Ovary (tissue), 9 donors: ENCODE results near the gene SRSF10. TPM values are rescaled to one million over a fixed set of nuclear protein-coding genes. Genes with fewer than 3 reads are reported as not detected.

Experiments used
- DNase-seq, 5 donors: peaks; one replicate each; pipeline ENCODE4 v3.0.0-alpha.2; 2019 to 2020
- H3K27ac ChIP-seq, 2 donors: fragments of 200-600 bp; one replicate each; pipeline versions ENCODE4 v1.5.1 to v1.8.0; 2019 to 2022
- H3K27me3 ChIP-seq: fragments of 200-600 bp; one replicate; pipeline ENCODE4 v1.8.0; 2022
- H3K36me3 ChIP-seq: fragments of 200-600 bp; sonication (generic); one replicate; pipeline ENCODE4 v1.5.1; 2019
- H3K4me1 ChIP-seq: one replicate; pipeline ENCODE4 v1.8.1; 2013; ENCODE audit warnings: mild to moderate bottlenecking, moderate library complexity; ENCODE audit not compliant: insufficient read depth
- H3K4me3 ChIP-seq: fragments of 200-600 bp; sonication (generic); one replicate; pipeline ENCODE4 v1.5.1; 2017
- H3K9me3 ChIP-seq, 2 donors: fragments of 200-600 bp in 1 of 2; sonication (generic) in 1 of 2; one replicate each; pipeline versions ENCODE4 v1.5.1 to v1.8.1; 2013 to 2019; ENCODE audit warnings: mild to moderate bottlenecking in 1 of 2, moderate library complexity in 1 of 2
- EP300 ChIP-seq: sonication (generic); formaldehyde crosslinking; IDR thresholded peaks from one replicate; pipeline ENCODE4 v1.6.1; 2017; ENCODE audit warnings: antibody characterized with exemption
- POLR2A ChIP-seq: fragments of 450-650 bp; IDR thresholded peaks from one replicate; pipeline ENCODE4 v1.6.1; 2017; ENCODE audit warnings: antibody characterized with exemption, mild to moderate bottlenecking, moderate library complexity
- WGBS, 3 donors: extraction: QIAGEN DNeasy Blood & Tissue Kit in 1 of 3; methylation state at CpG; one replicate each; pipeline versions ENCODE4 v1.1.5 to v1.1.7; 2013 to 2017; 5-methylcytosine and 5-hydroxymethylcytosine counted together
- intact Hi-C, 4 donors: fragments of 100-400 bp; cut with DNase I; formaldehyde crosslinking; loops; one replicate each; pipeline versions ENCODE4 v1.11.0 to v1.15.1; 2022 to 2023
- polyA plus RNA-seq, 2 donors: library from polyadenylated mRNA; stranded (reverse); fragments of 200-250 nt in 1 of 2; fragments of 350-450 nt in 1 of 2; fragmentation: Illumina TruSeq in 1 of 2; extraction: RNeasy Lipid Tissue Mini Kit (QIAGEN cat#74804) in 1 of 2; gene quantifications; one replicate each; pipeline ENCODE4 v1.2.3, GENCODE V29; 2013 to 2014
- total RNA-seq, 7 donors: library from RNA; depleted of rRNA in 2 of 7; stranded (reverse); fragments of >200 nt in 2 of 7; fragmentation: NEBNext Ultra II Directional in 3 of 7; extraction: Animal tissue kit (Norgen Biotek cat#: 25700) in 3 of 7; gene quantifications; one replicate each; pipeline versions ENCODE4 v1.1.0 to v1.2.4, GENCODE V29; 2016 to 2023
- TF ChIP-seq, protein P1 (sequence below), 3 donors: fragments of 450-650 bp in 2 of 3; fragments of 200-600 bp in 1 of 3; IDR thresholded peaks; one replicate each; pipeline versions ENCODE4 v1.5.1 to v1.8.0; 2016 to 2022; ENCODE audit warnings: antibody characterized with exemption in 3 of 3, mild to moderate bottlenecking in 1 of 3
- donor health status: DM: no; HTN: no; CAD: no; lungs with moderate emphysema.
- donor health status: DM: no; HTN: no; CAD: no.
- donor health status: Bipolar disorder and iron deficiency.
- donor health status: DM: yes; HTN: yes; CAD: no.
- donor health status: DM: no; HTN: no; CAD: no.
- donor health status: DM: yes; HTN: yes; CAD: no.

Gene SRSF10
- total and polyA plus RNA-seq, 9 donors, result 57.1 to 130 (median 99.1) TPM

GRCh38 chr1:23927097-23927496 is 53.0 kb downstream of the SRSF10 start:
- no peak overlapping the region for H3K4me3 ChIP-seq
- H3K27ac ChIP-seq, result no peak overlapping the region
- no peaks in the 10 kb centered on the region for H3K27me3 ChIP-seq
- peaks cover 2% of the 10 kb centered on the region for H3K4me1 ChIP-seq
- WGBS, 3 donors, result 67 to 82% (median 72%) methylated on average over 1 of the region's 1 CpG
- H3K9me3 ChIP-seq, result no peaks in the 10 kb centered on the region
- intact Hi-C loops, result no loop called here
- no peak for DNase-seq
- no peaks in the 10 kb centered on the region for H3K36me3 ChIP-seq
- TF ChIP-seq, protein P1, sequence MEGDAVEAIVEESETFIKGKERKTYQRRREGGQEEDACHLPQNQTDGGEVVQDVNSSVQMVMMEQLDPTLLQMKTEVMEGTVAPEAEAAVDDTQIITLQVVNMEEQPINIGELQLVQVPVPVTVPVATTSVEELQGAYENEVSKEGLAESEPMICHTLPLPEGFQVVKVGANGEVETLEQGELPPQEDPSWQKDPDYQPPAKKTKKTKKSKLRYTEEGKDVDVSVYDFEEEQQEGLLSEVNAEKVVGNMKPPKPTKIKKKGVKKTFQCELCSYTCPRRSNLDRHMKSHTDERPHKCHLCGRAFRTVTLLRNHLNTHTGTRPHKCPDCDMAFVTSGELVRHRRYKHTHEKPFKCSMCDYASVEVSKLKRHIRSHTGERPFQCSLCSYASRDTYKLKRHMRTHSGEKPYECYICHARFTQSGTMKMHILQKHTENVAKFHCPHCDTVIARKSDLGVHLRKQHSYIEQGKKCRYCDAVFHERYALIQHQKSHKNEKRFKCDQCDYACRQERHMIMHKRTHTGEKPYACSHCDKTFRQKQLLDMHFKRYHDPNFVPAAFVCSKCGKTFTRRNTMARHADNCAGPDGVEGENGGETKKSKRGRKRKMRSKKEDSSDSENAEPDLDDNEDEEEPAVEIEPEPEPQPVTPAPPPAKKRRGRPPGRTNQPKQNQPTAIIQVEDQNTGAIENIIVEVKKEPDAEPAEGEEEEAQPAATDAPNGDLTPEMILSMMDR (IDR thresholded peaks at IDR 0.05), result no peak
- TF ChIP-seq EP300 (no peak), POLR2A (no peak)

GRCh38 chr1:23925279-23925678 is 54.8 kb downstream of the SRSF10 start:
- H3K27me3 ChIP-seq, result no peaks in the 10 kb centered on the region
- 67 to 75% (median 70%) methylated on average over 3 of the region's 3 CpGs for WGBS, 3 donors
- TF ChIP-seq EP300 (no peak), POLR2A (no peak)
- TF ChIP-seq, protein P1 (IDR thresholded peaks at IDR 0.05), result no peak
- H3K36me3 ChIP-seq, result no peaks in the 10 kb centered on the region
- intact Hi-C loops, result no loop called here
- no peak overlapping the region for H3K27ac ChIP-seq
- peaks cover 2% of the 10 kb centered on the region for H3K4me1 ChIP-seq
- H3K4me3 ChIP-seq, result no peak overlapping the region
- H3K9me3 ChIP-seq, result no peaks in the 10 kb centered on the region
- DNase-seq, result no peak

- TF ChIP-seq, protein P1 (IDR thresholded peaks at IDR 0.05), result no peak
- TF ChIP-seq POLR2A (no peak), EP300 (no peak)
- Histone ChIP-seq H3K9me3 (no peaks in the 10 kb centered on the region), H3K27me3 (no peaks in the 10 kb centered on the region), H3K36me3 (no peaks in the 10 kb centered on the region), H3K4me3 (no peak overlapping the region), H3K27ac (no peak overlapping the region), H3K4me1 (peaks cover 2% of the 10 kb centered on the region)
- intact Hi-C loops, result loop anchor here in 1 of 4 donors (5.0 kb wide), 1 partner anchor 33 kb away; the partner anchor contains the start of gene PNRC2
- WGBS, 3 donors, result 78 to 84% (median 79%) methylated on average over 11 of the region's 11 CpGs
- no peak for DNase-seq
Measured at GRCh38 chr1:23924601-23925000, 55.5 kb downstream of the SRSF10 start.

DNA sequence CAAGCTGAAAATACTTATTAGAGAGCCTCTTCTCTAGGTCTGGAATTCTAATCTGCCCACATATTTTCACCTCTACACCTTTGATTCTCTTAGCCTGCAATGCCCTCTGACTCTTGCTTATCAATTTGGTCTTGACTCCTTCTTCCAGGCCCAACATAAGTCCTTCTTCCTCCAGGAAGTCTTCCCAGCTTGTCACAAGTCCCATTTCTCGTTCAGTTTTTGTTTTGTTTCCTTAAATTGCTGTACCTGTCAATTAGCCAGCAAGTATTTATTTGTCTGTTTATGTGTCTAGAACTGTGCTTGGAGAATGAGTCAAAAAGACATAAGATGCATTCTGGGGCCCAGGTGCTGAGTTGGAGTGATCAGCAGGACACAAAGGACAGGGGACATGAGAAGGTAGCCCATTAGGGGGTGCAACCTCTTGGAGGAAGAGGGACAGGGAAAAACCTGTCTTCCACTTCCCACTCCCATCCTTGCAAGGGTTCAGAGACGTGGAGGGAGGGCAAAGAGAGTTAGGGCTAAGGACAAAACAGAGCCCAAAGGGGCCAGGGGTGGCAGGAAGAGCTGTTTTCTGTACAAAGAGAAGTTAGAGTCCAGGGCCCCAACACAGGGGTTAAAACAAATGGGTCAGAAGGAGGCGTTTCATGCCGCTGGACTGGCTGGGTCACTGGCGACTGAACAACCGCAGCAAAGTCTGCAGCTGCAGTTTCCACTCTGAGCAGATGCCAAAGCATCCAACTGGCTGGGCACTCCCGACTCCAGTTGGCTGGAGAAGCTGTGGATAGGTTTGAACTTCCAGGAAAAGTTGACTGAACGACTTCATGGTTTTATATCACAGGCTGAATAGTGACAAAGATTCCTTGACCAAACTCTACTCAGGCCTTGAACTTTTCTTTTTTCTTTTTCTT is 56.3 kb downstream of the SRSF10 start:
- peaks cover 2% of the 10 kb centered on the region for H3K4me1 ChIP-seq
- no peak overlapping the region for H3K27ac ChIP-seq
- no peaks in the 10 kb centered on the region for H3K27me3 ChIP-seq
- WGBS, 3 donors, result 20 to 28% (median 25%) methylated on average over 8 of the region's 8 CpGs
- intact Hi-C loops, result loop anchor here in 1 of 4 donors (5.0 kb wide), 1 partner anchor 33 kb away; the partner anchor contains the start of gene PNRC2
- H3K9me3 ChIP-seq, result no peaks in the 10 kb centered on the region
- TF ChIP-seq POLR2A (no peak), EP300 (no peak)
- TF ChIP-seq, protein P1 (IDR thresholded peaks at IDR 0.05), result no peak
- H3K4me3 ChIP-seq, result no peak overlapping the region
- H3K36me3 ChIP-seq, result no peaks in the 10 kb centered on the region
- DNase-seq, result peak in 2 of 5 donors; percentile 26 to 45
